HG03378 (cell line): Measurements from ENCODE around the gene LAMC1.

ENCODE experiments used
- ATAC-seq: cut with Tn5 transposase; IDR thresholded peaks from one replicate; pipeline ENCODE4 v1.9.1; 2021; ENCODE audit warnings: mild to moderate bottlenecking, moderate library complexity; ENCODE audit not compliant: unreplicated experiment

Gene LAMC1

DNA sequence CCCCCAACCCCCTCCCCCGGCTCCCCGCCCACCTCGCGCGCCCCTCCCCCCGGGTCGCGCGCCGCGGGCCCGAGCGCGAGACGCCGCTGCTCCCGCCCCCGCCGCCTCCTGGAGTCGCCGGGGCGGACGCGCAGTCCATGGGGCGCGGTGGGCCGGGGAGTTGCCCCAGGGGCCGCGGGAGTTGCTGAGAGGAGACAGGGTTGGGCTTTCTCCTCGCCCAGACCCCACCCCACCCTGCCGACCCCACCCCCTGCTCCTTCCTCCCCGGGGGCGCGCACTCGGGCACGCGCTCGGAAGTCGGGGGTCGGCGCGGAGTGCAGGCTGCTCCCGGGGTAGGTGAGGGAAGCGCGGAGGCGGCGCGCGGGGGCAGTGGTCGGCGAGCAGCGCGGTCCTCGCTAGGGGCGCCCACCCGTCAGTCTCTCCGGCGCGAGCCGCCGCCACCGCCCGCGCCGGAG is at the start of gene LAMC1:
Gene LAMC1 (plus strand): TSS at position 275 of the 455 bp plus-strand sequence. CDS start 297 bp downstream, outside the sequence.
- ATAC-seq, result peak; percentile 12

DNA sequence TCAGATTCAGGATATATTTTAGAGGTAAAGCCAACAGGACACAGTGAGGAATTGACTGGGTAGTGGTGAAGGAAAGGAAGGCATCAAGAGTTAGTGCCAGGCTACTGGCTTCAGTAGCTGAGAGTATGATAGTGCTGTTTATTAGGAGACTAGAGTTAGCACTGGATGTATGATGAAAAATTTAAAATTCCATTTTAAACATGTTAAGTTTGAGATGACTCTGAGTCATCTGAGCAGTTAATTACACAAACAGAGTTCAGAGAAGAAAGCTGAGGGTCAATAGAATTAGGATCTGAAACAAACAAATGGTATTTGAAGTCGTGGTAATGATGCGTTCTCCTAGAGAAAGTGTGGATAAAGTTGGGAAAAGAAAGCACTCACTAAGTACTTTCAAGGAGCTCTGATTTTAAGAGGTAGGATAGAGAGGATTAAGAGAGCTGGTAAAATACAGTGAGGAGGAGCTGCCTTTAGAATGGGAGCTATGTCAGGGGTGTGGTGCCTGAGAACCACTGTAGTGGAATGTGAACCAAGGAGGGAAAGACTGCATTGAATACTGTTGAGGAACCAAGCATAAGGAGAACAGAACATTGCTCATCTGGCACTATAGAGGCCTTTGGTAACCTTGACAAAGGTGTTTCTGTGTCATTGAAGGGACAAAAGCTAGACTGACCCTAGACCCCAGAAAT is 48.6 kb upstream of the LAMC1 start:
- ATAC-seq, result no peak

DNA sequence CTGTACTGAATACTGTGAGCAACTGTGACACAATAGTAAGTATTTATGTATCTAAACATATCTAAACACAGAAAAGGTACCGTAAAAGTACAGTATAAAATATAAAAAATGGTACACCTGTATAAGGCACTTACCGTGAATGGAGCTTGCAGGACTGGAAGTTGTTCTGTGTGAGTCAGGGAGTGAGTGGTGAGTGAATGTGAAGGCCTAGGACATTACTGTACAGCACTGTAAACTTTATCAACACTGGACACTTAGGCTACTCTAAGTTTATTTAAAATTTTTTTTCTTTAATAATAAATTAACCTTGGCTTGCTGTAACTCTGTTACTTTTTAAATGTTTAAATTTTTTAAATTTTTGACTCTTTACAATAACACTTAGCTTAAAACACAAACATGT is 45.7 kb upstream of the LAMC1 start:
- ATAC-seq, result no peak

DNA sequence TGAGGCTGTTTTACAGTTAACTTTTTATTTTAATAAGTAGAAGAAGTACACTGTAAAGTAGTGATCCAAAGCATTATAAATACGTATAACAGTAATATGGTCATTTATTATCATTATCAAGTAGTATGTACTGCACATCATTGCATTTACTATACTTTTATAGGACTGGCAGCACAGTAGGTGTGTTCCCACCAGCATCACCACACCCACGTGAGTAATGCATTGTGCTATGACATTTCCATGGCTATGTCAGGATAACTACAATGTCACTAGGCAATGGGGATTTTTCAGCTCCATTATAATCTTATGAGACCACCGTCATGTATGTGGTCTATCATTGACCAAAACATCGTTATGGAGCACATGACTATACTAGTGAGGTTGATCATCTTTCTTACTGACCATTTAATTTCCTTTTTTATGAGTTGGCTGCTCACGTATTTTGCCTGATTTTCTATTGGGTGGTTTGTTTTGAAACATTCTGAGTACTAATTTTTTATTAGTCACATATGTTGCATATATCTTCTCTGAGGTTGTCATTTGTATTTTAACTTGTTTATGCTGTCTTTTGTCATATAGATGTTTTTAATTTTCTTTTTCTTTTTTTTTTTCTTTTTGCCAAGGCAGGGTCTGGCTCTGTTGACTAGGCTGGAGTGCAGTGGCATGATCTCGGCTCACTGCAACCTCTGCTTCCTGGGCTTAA is 44.9 kb upstream of the LAMC1 start:
- no peak for ATAC-seq

DNA sequence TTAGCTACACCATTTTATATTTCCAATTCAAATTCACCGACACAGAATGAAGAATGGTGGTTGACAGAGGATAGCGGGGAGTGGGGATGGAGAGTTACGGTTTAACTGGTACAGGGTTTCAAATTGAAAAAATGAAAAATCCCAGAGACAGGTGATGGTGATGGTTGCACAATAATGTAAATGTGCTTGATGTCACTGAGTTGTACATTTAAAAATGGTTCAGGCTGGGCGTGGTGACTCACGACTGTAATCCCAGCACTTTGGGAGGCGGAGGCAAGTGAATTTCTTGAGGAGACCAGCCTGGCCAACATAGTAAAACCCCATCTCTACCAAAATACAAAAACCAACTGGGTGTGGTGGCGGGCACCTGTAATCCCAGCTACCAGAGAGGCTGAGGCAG is 39.1 kb upstream of the LAMC1 start:
- no peak for ATAC-seq

DNA sequence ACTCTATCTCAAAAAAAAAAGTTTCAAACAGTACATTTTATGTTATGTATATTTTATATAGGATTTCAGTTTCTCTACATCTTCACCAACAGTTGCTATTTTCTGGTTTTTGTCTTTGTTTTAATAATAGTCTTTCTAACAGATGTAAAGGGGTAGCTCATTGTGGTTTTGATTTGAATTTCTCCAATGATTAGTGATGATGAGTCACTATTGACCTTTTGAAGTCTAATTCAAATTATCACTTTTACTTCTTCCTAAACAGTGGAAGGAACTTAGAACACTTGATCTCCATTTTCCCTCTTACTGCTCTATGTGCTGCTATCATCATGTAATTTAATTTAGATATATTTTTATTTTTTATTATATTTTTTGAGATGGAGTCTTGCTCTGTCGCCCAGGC is 38.6 kb upstream of the LAMC1 start:
- no peak for ATAC-seq

DNA sequence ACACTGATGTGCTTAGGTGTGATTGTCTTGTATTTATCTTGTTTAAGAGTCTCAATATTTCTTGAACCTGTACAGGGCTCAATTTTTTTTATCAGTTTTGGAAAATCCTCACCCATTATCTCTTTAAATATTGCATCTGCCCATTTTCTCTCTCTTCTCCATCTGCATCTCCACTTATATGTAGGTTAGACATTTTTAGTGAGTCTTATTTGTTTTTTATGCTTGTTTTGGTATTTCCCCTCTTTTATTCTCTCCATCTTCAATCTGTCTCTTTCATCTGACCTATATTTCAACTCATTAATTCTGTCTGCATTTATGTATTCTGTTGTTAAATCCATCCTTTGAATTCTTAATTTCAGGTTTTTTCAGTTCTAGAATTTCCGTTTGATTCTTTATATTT is 37.3 kb upstream of the LAMC1 start:
- no peak for ATAC-seq

DNA sequence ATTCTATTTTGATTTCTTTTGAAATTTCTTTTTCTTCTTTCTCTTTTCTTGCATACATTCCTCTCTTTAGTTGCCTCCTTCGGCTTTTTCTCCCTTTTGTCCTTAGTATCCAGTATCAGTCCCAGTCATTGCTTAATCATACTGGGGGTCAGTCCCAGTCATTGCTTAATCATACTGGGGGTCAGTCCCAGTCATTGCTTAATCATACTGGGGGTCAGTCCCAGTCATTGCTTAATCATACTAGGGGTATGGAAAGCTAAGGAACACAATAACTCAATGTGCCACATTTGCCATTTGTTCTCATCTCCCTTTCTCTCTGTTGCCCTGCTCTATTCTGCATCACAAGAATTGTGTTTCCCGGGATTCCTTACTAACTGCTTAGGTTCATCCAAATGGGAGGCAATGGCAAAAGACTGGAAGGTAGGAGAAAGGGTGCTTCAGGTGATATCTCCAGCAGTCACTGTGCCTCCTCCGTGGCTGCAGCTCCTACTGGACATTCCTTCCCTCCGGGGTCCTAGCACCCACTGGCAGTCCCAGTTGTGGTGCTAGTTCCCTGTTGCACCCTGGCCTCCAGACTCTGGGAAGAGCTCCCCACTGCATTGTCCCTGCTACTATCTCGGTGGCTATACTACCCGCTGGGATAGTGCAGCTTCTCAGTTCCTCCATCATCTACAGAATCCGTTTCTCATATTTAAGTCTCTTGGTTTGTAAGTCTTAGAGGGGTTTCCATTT is 32.6 kb upstream of the LAMC1 start:
- no peak for ATAC-seq

DNA sequence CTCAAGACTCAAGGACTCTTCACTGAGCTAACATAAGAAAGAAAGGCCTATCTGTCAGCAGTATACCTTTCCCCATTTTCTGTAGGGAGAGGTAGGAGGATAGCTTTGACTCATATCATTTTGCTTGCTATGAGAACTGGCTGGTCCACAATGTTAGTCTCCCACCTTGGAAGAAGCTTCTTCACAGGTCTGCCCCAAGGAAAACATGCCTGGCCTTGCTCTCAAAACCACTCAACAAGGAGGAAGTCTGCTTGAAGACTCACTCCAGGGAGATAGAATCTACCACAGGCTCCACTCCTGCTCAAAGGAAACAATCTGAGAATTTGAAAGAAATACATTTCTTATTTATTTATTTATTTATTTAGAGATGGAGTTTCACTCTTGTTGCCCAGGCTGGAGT is 29.5 kb upstream of the LAMC1 start:
- ATAC-seq, result no peak

DNA sequence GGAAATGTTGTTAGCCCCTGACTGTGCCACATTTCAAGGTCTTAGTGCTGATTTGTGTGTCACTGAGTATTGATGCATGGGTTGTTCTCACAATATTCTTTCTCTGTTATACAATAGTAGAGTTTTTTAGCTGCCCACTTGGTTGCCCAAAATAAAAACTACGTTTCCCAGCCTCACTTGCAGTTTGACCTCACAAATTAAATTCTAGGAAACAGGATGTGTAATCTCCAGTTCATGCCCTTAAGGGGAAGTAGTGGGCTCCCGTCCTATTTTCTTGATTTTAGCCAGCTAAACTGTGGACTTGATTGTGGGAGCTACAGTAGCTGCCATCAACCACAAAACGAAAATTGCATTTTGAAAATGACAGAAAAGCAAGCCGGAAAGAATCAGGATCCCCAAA is 27.3 kb upstream of the LAMC1 start:
- no peak for ATAC-seq

DNA sequence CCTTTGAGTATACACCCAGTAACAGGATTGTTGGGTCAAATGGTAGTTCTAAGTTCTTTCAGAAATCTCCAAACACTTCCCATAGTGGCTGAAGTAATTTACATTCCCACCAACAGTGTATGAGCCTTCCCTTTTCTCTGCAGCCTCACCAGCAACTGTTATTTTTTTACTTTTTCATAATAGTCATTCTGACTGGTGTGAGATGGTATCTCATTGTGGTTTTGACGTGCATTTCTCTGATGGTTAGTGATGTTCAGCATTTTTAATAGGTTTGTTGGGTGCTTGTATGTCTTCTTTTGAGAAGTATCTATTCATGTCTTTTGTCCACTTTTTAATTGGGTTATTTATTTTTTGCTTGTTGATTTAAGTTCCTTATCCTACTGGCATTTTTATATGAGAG is 26.4 kb upstream of the LAMC1 start:
- ATAC-seq, result no peak

DNA sequence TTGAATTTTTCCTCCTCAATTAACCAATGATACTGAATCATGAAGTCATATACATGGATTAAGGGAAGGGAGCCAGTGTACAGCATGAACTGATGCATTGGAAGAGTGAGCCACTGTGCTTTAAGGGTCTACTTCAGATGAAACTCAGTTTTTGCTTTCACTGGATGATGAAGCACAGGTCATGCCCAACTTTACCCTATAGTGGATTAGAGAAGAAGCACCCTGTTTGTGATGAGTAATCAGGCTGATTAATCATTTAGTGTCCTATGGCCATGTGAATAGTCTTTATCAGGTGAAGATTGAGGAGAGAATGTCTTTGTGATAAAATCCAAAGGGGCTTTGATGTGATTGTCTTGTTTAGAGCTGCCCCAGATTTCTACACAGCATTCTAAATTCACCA is 24.7 kb upstream of the LAMC1 start:
- no peak for ATAC-seq

DNA sequence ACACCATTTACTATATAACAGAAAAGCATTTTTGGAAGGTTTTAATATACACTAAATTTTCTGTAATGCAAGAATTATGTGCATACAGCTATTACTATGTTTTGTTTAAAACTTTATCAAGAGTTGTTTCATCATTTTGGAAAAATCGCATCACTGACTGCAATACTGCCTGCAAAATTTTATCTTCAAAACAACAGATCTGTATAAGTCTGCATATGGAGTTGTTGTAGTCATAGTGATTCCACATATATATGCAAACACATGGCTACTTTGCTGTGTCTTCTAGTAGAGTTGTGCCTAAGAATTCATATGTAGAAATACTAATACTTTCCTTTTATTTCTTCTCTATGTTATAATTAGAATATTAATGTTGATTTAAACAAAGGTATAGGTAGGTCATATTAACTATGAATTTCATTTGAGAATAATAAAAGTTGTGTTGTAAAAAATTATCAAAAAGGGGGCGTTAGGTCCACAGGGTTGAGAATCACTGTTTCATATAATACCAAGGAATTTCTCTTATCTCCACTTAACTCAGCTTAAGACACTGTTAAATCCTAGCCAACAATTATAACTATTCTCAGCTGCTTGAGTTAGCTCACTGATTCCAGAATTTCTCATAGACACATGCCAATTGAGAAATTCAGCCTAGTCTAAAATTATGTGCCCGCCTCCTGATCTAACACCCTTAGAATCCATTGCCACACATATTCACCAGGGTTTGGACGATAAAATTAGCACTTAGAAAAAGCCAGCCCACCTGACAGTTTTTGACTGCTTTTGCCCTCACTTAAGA is 22.9 kb upstream of the LAMC1 start:
- no peak for ATAC-seq

DNA sequence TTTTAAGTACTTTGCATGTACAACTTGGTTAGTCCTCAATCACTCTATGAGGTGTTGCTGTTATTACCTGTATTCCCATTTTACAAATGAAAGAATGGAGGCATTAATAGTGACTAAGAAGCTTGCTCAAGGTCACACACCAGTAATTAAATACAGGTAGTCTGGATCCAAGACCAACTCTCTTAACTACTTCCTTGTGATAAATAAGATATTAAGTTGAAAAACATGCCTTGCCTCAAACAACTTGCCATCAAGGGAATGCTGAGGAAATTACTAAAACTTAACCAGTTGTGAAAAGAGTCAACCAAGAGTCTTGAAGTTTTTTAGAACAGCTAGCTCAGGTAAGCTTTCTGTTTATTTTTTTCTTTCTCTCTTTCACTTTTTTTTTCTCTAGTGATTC is 21.0 kb upstream of the LAMC1 start:
- ATAC-seq, result no peak

DNA sequence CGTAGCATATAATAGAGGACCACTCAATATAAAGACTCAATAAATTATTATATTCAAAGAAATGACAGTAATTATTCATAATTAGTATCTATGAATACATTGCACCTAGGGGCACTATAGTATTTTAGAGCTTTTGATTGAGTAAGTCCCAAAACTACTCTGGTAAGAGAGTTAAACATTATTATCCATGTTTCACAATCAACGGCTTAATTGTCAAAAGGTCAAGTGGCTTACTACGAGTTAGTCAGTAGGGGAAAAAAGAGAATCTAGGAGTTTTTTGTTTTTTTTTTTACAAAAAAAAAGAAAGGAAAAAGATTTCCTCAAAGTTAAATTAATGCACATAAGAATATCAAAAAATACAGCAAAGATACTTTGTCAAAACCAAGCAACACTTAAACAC is 20.4 kb upstream of the LAMC1 start:
- ATAC-seq, result no peak

DNA sequence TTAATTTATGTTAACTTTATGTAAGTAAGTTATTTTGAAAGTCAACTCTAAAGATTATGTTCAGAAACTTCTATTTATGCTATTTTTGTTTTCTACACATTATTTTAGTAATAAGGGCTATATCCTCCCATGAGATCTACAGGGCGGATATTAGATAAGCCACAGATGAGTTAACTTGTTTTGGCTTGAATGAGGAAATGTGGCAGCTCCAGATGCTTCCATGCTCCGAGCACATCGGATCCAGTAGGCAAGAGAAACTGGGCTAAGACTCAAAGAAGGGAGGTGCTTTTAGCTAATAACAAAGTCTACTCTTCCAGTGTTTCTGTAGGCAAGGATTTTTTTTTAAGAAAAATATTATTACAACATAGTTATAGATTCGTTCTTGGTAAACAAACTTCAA is 20.0 kb upstream of the LAMC1 start:
- ATAC-seq, result no peak

DNA sequence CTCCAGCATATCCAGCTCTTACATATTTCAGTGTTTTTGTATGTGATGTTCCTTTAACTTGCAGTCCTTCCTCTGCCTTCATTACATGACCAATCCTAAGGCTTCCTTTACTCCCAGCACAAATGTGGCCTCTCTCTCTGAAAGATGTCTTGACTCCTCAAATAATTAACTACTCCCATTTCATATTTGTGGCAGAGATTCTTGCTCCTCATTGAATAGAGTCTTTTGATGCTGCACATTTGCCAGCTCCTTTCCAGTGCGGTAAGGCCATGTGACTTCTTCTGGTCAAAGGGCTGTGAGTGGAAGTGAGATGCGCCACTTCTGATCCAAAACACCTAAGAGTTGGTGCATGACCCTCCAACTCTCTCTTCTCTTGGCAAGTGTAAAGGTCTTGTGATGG is 19.1 kb upstream of the LAMC1 start:
- ATAC-seq, result no peak

DNA sequence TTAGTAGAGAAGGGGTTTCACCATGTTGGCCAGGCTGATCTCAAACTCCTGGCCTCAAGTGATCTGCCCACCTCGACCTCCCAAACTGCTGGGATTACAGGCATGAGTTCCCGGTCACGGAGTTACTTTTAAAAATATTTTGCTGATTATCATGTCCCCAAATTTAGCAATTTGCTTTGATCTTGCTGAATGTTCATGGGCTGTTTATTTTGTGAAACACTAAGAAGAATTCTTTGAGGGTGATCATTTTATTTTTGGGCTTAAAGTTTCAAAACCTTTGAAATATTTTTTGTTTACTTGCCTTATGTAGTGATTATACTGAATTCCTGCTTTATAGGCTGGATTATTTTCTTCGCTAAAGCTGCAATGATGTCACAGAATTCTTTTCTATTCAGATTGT is 11.4 kb upstream of the LAMC1 start:
- no peak for ATAC-seq

DNA sequence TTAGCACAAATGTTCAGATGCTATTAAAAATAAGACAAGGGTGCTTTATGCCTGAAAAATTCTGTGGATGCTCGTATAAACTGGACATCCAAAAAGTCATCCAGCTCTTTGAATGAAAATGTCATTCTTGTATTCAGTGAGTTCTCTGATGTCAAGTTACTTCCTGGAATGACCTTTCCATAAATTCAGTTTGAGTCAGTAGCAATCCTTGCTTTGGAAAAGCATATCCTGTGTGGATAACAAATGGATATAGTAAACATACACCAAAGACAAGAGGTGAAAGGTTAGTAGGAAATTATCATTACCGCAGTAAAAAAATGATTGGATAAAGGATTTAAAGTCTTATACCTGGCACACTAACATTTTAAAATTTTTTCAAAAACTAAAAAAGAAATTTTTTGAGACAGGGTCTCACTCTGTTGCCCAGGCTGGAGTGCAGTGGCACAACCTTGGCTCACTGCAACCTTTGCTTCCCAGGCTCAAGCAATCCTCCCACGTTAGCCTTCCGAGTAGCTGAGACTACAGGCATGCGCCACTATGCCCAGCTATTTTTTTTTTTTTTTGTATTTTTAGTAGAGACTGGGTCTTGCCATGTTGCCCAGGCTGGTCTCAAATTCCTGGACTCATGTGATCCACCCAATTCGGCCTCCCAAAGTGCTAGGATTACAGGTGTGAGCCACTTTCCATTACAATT is 10.8 kb upstream of the LAMC1 start:
- ATAC-seq, result no peak

DNA sequence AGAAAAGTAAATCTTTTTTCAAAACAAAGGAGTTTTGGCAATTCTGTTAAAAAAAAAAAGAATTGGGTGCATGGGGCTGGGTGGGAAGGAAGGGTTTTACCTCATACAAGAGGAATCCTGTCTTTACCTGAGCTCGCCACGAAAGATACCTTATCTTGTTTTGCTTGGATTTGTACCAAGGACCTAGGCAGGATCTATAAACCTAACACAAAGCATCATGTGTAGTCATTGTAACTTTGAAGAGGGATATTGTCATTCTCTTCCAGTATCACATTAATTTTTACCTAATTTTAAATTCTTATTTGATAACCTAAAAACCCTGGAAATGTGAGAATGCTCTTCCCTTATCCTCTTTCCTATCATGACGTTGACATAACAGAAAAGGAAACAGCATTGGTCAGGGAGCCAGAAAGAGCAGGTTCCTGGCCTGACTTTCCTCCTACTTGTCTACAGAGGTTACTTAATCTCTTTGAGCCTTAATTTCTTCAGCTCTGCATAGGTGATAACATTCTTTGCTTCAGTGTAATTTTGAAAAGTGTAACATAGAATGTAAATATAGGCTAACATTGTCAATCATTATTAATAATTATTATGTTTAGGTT is 4.0 kb upstream of the LAMC1 start:
- no peak for ATAC-seq
